Activated CD8-positive, alpha-beta memory T cell treated with anti-CD3 and anti-CD28 coated beads for 24 hours (primary cell): Measurements from ENCODE around the gene CFAP65.
A peak's percentile ranks its signal among the peaks of the same experiment; 100 is the strongest.

ENCODE experiments used
- DNase-seq: peaks from one replicate; pipeline ENCODE4 v3.0.0-alpha.2; 2020

CFAP65 gene

DNA sequence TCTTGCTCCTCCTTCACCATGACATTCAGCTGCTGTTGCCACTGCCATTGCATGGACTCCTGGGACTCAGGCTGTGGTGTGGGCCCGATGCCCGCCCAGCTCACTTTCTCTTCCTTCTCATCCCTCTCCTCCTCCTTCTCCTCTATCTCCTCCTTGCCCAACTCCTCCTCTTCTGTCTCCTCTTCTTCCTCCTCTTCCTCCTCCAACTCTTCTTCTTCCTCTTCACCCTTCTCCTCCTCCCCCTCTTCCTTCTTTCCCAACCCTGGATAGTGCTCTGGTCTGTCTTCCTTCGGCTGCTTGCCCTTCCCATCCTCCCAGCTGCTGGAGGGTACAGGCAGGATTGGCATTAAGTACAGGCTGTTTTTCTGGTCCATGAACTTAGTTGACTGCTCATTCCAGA, 37.3 kb downstream of the CFAP65 start:
- DNase-seq, result no peak

DNA sequence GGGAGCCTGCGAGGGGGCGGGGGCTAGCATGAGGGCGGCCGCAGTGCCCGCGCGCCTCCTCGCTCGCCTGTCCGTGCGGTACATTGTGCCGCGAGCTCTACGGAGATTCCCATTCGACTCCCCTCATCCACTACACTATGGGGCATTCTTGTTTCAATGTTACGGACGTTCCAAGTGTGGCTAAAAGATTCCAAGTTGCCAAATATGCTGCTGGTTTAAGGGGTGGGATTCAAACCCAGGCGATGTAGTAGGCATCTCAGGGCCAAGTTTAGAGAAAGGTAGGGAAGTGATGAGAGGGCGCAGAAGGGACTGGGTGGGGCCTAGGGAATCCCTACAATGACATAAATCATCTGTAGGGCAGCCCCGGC, 38.1 kb downstream of the CFAP65 start:
- no peak for DNase-seq

DNA sequence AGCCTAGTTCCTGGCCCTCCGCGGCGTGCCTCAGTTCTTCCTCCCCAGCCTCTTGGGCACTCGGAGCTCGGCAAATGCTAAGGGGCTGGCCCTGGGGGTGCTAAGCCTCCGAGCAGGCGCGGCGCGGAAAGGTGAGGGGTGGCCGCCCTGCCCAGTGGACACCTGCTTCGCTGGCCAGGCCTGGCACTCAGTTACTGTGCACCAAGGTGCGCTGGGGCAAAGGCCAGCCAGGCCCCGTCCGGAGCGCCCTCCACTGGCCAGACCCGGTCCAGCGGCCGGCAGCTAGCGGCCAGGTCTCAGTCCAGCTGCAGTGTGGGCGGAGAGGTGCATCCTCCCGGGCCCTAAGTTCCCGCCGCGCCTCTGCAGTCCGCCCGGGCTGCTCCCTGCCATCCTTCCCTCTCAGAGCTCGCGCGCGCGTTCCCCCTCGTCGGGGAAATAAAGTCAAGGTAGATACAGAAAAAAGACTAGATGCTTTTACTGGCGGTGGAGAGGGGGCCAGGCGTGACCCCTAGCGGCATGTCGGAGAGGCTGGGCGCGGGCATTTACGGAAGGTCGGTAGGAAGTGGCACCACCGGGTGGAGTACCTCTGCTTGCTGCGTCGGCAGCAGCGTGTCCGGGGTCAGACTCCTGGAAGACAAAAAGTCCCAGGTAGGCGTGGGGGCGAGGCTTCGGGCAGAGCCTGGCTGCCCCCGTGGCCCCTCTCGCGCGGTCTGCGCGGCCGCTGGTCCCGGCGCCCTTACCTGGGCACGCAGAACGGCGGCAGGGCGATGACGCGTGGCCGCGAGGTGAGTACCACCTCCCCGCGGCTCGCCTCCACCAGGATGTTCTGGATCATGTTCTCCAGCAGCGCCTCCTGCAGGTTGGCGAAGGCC, 38.7 kb downstream of the CFAP65 start:
- no peak for DNase-seq

DNA sequence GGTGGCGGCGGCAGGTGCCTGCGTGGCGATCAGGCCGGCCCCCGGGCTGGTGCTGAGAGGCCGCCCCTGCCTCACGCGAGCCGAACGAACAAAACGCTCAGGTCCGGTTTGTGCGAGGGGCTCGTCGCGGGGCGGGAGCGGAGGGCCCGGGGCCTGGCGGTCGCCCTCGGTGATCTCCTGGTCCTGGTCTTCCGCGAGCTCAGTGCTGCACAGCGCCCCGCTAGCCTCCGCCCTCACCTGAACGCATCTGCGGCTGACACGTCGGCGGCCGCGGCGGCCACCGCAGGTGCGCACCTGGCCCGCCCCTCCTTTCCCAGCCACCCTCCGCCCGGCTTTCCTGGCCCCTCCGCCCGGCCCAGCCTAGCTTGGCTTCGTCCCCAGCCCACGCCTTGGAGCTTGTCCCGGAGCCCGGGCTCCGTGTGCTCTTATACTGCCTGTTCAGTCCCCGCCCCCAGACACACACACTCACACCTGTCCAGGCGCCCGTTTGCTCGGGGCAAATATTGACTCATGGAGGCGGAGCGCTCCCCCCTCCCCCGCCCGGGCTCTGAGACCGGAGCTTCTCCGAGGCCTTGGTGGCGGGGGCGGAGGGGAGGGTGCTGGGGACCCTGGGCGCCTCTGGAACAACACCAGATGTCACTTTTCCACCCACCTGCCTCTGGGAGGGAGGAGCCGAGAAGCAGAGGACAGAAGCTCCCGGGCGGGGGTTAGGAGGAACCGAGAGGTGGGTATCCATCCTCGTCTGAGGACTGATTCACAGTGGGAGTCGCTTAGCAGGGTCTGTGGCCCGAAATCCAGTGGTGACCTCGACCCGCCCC, 39.5 kb downstream of the CFAP65 start:
- DNase-seq, result no peak

DNA sequence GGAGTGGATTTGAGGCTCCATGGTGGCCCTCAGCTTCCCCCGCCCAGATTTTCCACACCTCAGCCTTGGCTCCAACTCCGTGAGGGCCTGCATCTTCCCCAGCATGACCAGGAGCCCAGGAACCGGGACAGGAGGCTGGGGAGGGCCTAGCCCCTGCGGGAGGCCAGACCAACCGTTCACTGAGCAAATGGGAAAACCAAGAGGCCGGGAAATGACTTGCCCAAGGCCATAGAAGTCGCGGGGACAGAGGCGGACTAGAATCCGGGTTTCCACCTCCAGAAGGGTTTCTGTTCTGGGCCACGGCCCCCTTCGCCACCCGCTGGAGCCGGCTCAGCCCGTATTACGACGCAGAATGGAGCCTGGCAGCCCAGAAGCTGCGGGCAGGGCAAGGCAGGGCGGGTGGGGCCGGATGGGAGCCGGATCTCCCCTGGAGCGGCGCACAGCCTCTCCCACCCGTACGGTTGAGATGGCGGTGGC, 40.2 kb downstream of the CFAP65 start:
- no peak for DNase-seq

DNA sequence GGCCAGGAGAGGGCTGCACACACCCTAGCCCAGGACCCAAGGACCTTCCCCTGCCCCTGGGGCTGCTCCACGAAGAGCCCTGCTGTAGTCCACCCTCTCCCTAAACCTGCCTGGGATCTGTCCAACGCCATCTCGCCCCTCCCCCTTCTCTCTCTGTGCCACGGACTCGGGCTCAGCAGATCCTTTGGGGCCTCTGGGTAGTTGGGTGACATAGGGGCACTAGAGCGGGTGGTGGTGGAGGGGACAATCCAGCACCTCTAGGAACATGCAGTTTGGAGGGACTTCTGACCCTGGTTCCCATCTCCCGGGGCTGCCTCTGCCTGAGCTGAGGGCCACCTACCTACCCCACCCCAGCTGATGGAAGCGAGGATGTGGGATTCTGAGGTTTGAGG, 40.8 kb downstream of the CFAP65 start:
- no peak for DNase-seq

DNA sequence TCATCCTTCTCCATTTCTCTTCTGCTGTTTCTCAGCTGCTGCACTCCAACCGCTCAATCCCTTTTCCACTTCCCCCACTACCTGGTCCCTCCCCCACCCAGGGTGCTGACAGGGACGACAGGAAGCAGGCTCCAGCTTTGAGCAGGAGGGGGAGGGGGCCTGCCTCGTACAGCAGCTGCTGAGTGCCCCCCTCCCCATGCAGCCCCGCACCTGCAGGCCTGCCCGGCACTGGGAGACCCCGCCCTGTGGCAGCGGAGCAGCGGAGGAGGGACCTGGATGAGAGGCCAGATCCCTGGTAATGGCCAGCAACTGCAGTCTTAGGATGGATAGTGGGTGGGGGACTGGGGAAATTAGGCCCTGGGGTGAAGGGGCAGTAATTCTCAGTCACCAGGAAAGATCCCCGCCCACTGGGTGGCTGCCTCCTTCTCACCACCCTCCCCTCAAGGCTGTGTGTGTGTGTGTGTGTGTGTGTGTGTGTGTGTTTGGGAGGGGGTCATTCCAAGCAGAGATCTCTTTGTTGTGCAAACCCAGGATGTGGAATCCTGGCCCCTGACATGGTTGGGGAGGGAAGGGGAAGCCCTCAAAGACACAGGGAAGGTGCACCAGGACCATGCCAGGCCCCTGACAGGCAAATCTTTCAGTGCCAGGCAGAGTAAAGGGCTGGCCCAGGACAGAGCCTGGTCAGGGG, 41.3 kb downstream of the CFAP65 start:
- DNase-seq, result no peak

DNA sequence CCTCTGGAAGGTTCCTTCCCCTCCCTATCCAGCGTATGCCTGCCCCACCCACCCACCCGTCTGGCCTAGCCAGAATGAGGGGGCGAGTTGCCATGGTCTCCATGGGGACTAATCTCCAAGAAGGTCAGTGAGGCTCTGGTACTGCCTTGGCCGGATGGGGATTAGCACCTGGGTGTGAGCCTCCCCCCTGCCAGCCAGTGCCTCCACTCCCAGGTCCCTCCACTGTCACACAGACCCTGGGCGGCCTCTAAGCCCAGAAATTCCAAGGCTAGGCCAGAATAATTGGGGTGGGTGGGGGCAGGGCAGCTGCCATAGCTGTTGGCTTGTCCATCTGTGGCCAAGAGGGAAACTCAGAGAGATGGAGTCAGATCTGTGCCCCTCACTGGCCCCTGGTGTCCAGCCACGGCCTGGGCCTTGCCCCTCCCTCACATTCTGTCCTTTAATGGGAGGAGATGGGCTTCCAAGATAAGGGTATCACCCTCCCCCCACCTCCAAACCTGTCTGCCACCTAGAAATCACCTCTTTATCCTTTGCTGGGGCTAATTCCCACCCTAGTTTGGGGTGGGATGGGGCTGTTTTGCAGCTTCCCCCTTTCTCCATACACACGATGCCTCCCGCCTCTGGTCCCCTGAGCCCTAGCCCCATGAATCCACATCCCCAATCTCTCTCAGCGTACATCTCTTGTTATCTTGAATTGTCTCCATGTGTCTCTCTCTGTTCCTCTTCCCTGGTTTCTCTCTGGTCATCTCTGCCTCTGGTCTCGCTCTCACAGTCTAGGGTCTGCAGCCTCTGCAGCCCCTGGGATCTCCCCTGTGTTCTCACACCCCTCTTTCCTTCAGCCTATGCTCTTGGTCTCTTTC, 42.1 kb downstream of the CFAP65 start:
- DNase-seq, result no peak

DNA sequence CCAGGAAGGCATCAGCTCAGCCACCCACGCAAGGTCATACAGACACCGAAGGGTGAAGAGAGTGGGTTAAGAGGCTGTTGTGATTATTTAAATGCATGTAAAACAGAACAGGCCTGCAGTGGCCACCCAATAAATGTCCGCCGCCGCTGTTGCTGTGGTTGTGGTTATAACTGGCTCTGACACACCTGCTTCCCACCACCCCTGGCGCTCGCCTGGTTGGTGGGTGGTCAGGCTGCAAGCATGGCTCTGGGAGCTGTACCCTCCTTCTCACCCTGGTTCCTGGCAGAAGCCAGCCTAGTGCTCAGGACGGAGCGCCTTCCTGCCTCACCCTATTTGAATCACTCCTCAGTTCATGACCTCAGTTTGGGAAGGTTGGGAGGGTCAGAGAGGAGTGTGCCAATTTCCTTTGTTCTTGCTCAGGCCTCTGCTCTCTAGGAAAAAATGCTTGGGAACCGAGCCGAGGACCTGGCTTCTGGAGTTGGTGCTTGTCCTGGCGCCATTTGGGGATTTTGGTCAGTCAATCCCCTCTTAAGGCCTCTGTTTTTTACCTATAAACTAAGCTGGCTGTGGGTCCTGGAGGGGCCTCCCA, 42.8 kb downstream of the CFAP65 start:
- no peak for DNase-seq

DNA sequence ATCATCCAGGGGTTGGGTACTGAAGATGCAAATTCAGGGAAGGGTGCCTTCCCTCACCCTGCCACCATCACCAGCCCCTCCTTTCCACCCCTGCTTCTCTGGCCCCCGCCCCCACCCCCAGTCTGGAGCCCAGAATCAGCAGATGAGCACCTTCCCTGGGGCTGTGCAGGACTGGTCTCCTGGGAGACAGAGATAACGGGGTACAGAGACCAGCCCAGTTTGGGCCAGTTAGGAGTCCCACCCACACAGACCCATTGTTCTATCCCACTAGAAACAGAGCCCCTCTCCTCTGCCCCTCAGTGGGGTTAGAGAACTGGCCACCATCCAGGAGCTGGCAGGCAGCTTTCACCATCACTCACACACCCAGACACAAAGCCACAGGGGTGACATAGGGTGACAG, 43.6 kb downstream of the CFAP65 start:
- no peak for DNase-seq

DNA sequence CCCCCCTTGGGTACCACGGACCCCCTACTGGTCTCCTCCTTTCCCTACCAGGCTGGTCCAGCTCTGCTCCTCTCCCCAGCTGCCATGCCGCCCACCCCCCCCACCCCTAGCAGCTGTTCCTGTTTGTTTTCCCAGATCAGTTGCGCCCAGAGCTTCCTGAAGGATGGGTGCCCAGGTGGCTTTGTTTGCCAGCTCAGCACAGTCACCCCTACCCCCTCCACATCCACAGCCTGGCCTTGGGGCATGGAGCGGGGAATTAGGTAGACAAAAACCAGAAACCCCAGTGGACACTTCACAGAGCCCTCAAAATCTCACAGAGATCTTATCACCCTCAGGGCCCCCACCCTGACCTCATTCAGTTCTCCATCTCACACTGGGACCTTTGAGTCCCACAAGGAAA, 44.4 kb downstream of the CFAP65 start:
- DNase-seq, result no peak

DNA sequence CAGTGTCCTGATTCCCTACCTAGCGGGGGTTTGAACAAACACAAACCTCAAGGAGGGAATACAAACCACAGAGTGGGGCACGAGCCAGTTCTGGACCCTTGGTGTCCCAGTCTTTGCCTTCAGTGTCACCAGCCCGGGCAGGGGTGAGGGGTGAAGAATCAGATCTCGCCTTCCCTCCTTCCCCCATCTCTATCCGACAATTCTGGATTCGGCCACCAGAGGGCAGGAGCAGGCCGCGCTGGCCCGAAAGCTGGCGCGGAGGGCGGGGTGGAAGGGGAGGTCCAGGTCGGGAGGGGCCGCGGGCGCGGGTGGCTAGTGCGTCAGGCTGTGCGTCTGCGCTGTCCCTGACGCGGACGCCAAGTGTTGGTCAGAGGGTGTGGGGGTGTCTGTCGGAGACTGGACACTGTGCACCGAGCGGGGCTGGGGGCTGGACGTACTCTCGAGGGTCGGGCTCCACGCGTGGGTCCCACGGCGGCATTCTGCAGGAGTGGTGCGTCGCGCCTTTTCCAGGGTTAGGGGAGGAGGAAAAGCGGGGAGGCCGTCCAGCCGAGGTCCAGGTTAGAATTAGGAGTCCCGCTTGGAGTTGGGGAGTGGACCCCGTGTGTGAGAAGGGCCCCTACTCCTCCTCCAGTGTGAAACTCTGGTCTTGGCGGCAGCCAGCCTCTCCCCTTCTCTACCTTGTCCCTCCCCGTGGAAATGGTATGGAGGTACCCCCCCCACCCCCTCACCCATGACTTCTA, 45.2 kb downstream of the CFAP65 start:
- peak; percentile 95 for DNase-seq

DNA sequence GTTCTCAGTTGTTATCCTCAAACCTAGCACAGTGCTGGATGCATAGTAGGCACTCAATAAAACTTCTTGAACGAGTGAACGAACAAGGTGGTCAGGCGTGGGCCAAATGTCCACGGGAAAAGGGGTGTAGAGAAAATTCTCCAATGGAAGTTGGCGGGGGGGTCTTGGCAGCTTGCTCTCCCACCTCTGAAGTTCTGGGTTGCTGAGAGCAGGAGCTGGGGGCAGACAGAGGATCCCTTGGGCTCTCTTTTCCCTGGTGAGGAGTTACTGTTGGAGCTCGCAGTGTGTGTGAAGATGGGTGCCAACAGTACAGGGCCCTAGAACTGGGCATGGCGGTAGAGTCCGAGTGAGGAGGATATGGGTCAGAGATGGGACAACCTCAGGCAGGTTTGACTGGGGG, 45.8 kb downstream of the CFAP65 start:
- DNase-seq, result no peak

DNA sequence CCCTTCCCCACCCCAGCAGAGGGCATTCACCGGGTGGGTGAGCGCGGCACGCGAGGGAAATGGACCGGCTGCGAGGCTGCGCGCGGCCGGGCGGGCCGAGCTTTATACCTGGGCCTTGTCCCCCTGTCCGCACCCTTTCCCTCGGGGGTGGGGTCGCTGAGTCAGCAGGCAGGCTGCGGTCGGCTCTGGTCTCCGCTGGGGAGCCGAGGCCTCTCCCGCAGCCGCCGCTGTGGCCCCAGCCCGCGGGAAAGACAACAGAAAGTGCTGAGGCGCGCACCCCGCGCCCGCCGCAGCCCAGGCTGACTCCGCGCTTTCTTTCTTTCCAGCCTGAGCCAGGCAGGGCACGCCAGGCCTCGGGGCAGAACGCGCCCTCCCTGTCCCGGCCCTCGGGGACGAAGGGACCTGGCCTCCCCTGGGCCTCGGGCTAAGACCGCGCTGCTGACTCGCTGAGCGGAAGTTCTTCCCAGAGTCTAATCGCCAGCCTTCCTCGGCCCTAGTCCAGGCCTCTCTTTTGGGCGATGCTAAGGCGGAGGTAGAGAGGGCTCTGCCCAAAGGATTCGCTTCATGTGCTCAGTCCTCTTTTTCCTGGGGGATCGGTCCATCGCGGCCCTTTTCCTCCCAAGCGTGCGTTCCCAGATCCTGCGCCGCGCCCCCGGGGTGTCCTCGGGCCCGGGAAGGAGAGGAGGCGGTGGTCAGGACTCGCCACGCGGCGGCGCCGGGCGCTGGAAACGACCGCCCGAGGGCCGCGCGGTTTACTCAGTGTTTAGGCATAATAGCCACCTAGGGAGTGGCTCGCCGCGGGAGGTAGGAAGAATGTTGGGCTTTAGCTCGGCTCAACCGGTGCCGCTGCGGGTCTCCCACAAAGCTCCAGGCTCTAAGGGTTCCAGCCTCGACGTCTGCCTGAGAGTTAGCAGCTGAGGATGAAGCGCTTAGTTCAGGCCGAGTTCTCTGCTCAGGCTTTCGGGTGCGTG, 47.7 kb downstream of the CFAP65 start, which contains the start of gene CRYBA2:
CRYBA2 (minus strand) TSS at position 78 of the 971 bp plus-strand sequence. CDS start 246 bp downstream, outside the sequence.
- DNase-seq, result no peak

DNA sequence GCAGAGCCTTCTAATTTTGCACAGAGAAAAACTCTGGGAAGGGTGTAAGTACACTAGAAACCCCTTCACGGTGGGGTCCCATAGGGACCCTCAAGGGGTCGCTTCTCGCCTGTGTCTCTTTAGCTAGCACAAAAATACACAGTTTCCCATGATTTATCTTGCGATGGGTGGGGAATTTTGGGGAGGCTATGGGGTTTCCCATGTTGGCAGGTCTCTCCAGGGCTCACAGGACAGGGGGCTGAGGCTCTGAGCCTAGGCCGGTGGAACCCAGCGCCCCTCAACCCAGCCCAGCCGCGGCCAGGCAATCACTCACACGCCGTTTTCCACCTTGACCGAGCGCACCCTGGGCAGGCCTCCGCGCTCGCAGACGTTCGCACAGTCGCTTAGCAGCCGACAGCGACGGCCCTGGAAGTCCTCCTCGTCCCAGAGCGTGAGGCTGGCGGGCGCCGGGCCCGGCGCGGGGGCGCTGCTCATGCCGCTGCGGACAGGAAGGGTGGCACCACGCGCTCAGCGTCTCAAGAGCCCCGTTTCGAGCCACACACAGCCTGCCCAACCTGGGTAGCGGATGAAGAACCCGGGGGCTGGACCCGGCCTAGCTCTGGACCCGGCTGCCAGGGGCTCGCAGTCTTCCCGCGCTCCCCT, 48.5 kb downstream of the CFAP65 start:
- no peak for DNase-seq

DNA sequence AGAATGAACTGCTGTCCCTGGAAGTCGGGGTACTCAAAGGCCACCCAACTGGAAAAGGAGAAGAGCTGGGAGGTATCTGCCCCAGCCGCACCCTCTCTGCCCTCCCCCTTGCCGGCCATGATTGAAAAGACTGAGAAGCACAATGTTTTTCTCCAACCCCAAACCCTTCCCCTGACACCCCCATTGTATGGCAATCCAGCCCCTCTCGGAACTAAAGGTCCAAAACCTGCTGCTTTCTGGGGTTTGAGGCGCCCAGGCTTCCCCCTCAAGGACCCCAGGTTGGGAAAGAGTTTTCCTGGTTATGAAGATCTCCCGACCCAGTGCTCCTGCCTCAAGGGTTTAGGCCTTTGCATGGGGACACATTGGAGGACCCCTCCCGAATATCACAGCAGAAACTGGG, 49.1 kb downstream of the CFAP65 start:
- DNase-seq, result no peak

DNA sequence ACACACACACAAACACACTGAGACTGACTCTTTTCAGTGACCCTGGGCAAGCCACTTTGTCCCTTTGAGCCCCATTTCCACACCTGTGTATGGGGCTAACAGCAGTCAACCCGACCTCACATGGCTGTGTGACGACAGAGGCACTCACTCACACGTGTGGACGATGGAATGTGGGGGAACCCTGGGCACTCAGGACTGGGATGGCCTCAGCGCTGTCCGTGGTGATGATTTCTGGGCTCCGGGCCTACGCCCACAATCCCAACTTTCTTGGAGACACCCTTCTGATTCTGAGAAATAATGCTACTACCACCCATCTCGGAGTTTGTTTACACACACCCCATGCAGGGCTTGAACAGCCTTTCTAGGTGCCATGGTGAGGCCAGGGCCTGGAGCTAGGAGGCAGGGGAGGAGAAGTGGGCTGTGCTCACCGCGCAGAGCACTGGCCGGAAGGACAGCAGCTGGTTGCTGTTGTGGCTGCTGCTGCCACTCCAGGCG, 49.6 kb downstream of the CFAP65 start:
- DNase-seq, result no peak

DNA sequence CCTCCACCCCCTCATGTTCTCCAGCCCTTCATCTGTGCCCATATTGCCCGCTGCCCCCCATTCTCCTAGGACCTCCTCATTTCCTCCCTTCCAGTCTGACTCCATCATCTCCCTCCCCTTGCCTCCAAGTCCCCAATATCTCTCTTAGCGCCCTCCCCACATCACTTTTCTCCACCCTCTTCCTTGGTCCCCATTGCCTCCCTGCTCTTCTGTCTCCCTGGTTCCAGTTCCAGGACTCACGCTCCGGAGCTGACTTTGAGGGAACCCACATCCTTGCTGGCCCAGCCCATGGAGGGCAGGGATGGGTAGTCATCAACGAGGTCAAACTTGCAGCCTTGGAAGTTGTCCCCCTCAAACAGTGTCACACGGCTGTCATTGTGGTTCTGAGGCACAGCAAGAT, 50.7 kb downstream of the CFAP65 start:
- no peak for DNase-seq

DNA sequence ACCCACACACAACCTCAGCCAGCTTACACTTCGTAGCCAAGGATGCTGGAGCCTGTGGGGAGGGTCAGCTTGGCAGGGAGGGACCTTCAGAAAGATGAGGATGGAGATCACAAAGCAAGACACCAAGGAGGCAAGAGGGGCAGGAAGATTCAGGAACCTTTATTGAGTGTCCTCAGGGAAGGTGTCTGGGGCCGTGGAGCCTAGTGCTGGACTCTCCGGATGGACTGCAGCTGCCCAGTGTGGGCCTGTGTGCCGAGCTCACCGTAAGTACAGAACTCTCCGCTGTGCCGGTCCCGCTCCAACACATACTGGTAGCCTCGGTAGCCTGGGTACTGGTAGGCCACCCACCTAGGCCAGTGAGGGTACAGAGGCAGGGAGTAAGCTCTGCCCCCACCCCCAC, 51.3 kb downstream of the CFAP65 start:
- DNase-seq, result no peak
